IPS-18a (cell line): Measurements from ENCODE around the gene RANBP9.

Source experiments
- H3K27ac ChIP-seq: one replicate; pipeline ENCODE4 v1.5.1; 2013; ENCODE audit warnings: low read length
- H3K27me3 ChIP-seq: one replicate; pipeline ENCODE4 v1.6.1; 2013; ENCODE audit warnings: mild to moderate bottlenecking, low read length; ENCODE audit not compliant: control insufficient read depth, insufficient read depth
- H3K36me3 ChIP-seq: one replicate; pipeline ENCODE4 v1.6.1; 2013; ENCODE audit warnings: low read depth, low read length; ENCODE audit not compliant: control insufficient read depth
- H3K4me1 ChIP-seq: one replicate; pipeline ENCODE4 v1.6.1; 2013; ENCODE audit warnings: low read depth, low read length; ENCODE audit not compliant: control insufficient read depth
- H3K4me3 ChIP-seq: one replicate; pipeline ENCODE4 v1.5.1; 2013; ENCODE audit warnings: low read length
- H3K9ac ChIP-seq: one replicate; pipeline ENCODE4 v1.6.1; 2013; ENCODE audit warnings: mild to moderate bottlenecking, low read length, moderate library complexity
- H3K9me3 ChIP-seq: one replicate; pipeline ENCODE4 v1.6.1; 2013; ENCODE audit warnings: low read depth, low read length; ENCODE audit not compliant: control insufficient read depth

The RANBP9 gene

GRCh38 chr6:13711733-13712598 lies at the start of gene RANBP9:
Gene RANBP9, minus strand, starts transcription at chr6:13711835. Its CDS starts 330 bp downstream, at chr6:13711505.
- Histone ChIP-seq H3K4me3 (peak within 1 kb of the TSS; percentile 93), H3K9ac (peak within 1 kb of the TSS; percentile 65), H3K36me3 (no peaks in the 10 kb centered on the region), H3K4me1 (peaks cover 20% of the 10 kb centered on the region), H3K9me3 (no peaks in the 10 kb centered on the region), H3K27ac (no peak within 1 kb of the TSS), H3K27me3 (no peaks in the 10 kb centered on the region)

GRCh38 chr6:13760307-13761304 lies 49.0 kb upstream of the RANBP9 start:
- H3K27ac ChIP-seq = no peak overlapping the region
- no peaks in the 10 kb centered on the region for H3K9me3 ChIP-seq
- H3K9ac ChIP-seq = no peak overlapping the region
- no peak overlapping the region for H3K4me3 ChIP-seq
- H3K27me3 ChIP-seq = no peaks in the 10 kb centered on the region
- no peaks in the 10 kb centered on the region for H3K4me1 ChIP-seq
- no peaks in the 10 kb centered on the region for H3K36me3 ChIP-seq

GRCh38 chr6:13759025-13759424 lies 47.4 kb upstream of the RANBP9 start:
- H3K36me3 ChIP-seq = no peaks in the 10 kb centered on the region
- H3K9me3 ChIP-seq = no peaks in the 10 kb centered on the region
- H3K27me3 ChIP-seq = no peaks in the 10 kb centered on the region
- no peaks in the 10 kb centered on the region for H3K4me1 ChIP-seq
- H3K27ac ChIP-seq = no peak overlapping the region
- no peak overlapping the region for H3K9ac ChIP-seq
- H3K4me3 ChIP-seq = no peak overlapping the region

- Histone ChIP-seq H3K4me3 (no peak overlapping the region), H3K27ac (no peak overlapping the region), H3K9me3 (no peaks in the 10 kb centered on the region), H3K27me3 (no peaks in the 10 kb centered on the region), H3K9ac (no peak overlapping the region), H3K4me1 (no peaks in the 10 kb centered on the region), H3K36me3 (no peaks in the 10 kb centered on the region)
Observed at GRCh38 chr6:13754644-13755043, 43.0 kb upstream of the RANBP9 start.

- Histone ChIP-seq H3K4me1 (no peaks in the 10 kb centered on the region), H3K9me3 (no peaks in the 10 kb centered on the region), H3K36me3 (no peaks in the 10 kb centered on the region), H3K27me3 (no peaks in the 10 kb centered on the region), H3K27ac (no peak overlapping the region), H3K4me3 (no peak overlapping the region), H3K9ac (no peak overlapping the region)
Observed at GRCh38 chr6:13743736-13744127, 32.1 kb upstream of the RANBP9 start.

- H3K9ac ChIP-seq = no peak overlapping the region
- no peak overlapping the region for H3K27ac ChIP-seq
- H3K9me3 ChIP-seq = no peaks in the 10 kb centered on the region
- no peaks in the 10 kb centered on the region for H3K36me3 ChIP-seq
- no peaks in the 10 kb centered on the region for H3K27me3 ChIP-seq
- H3K4me3 ChIP-seq = no peak overlapping the region
- no peaks in the 10 kb centered on the region for H3K4me1 ChIP-seq
Observed at GRCh38 chr6:13742961-13743735, 31.5 kb upstream of the RANBP9 start.

GRCh38 chr6:13741365-13741764 lies 29.7 kb upstream of the RANBP9 start:
- H3K4me3 ChIP-seq = no peak overlapping the region
- H3K27me3 ChIP-seq = no peaks in the 10 kb centered on the region
- no peaks in the 10 kb centered on the region for H3K4me1 ChIP-seq
- H3K36me3 ChIP-seq = no peaks in the 10 kb centered on the region
- H3K27ac ChIP-seq = no peak overlapping the region
- no peak overlapping the region for H3K9ac ChIP-seq
- H3K9me3 ChIP-seq = no peaks in the 10 kb centered on the region

- Histone ChIP-seq H3K9me3 (no peaks in the 10 kb centered on the region), H3K27ac (no peak overlapping the region), H3K4me3 (no peak overlapping the region), H3K27me3 (no peaks in the 10 kb centered on the region), H3K4me1 (no peaks in the 10 kb centered on the region), H3K9ac (no peak overlapping the region), H3K36me3 (no peaks in the 10 kb centered on the region)
Observed at GRCh38 chr6:13735031-13735430, 23.4 kb upstream of the RANBP9 start.

- Histone ChIP-seq H3K36me3 (no peaks in the 10 kb centered on the region), H3K27ac (no peak overlapping the region), H3K4me1 (no peaks in the 10 kb centered on the region), H3K27me3 (no peaks in the 10 kb centered on the region), H3K9me3 (no peaks in the 10 kb centered on the region), H3K4me3 (no peak overlapping the region), H3K9ac (no peak overlapping the region)
Observed at GRCh38 chr6:13733178-13733887, 21.7 kb upstream of the RANBP9 start.

GRCh38 chr6:13730704-13731103 lies 19.1 kb upstream of the RANBP9 start:
- H3K4me3 ChIP-seq = no peak overlapping the region
- H3K27me3 ChIP-seq = no peaks in the 10 kb centered on the region
- H3K9me3 ChIP-seq = no peaks in the 10 kb centered on the region
- H3K9ac ChIP-seq = no peak overlapping the region
- H3K36me3 ChIP-seq = no peaks in the 10 kb centered on the region
- H3K27ac ChIP-seq = no peak overlapping the region
- H3K4me1 ChIP-seq = no peaks in the 10 kb centered on the region
